ENCODE results near the gene APOBR. TPM values are rescaled to one million over a fixed set of nuclear protein-coding genes. Genes with fewer than 3 reads are reported as not detected.
A peak's percentile ranks its signal among the peaks of the same experiment; 100 is the strongest.

Gene APOBR
- total and polyA plus RNA-seq, 2 of the 13 experiments (the other 11 are each of a cell fraction or from before 2014, with no cell fraction given) = 0.03 TPM; not detected in 1

DNA sequence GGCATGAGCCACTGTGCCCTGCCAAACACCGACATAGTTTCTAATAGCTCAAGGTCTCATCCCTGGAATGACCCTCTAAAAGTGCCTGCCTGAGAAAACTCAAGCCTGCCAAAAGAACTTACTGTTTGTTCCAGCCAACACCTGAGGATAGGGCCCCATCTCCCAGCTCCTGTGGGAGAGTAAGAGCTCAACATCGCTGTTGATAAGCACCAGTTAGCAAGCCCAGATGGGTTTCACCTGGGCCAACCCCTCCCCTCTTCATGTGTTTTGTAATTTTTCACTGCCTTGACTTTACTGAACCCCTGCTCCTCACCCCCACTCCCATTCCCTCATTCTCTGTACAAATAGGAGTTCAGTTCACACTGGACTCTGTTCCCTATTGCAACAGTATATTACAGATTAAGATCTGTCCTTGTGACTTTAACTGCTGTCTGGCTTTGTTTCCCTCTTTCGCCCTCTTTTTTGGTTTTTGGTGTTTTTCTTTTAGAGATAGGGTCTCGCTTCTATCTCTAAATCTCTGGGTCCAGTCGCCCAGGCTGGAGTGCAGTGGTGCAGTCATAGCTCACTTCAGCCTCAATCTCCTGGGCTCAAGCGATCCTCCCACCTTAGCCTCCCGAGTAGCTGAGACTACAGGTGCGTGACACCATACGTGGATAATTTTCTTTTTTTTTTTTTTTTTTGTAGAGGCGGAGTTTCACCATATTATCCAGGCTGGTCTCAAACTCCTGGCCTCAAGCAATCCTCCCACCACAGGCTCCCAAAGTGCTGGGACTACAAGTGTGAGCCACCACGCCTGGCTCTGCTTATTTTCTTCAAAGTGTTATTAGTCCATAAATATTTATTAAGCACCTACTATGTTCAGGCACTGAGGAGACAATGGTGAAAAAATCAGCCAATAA lies 32.0 kb downstream of the APOBR start (continued):
- TF ChIP-seq SP1 (IDR thresholded peaks at IDR 0.05) (no peak), SP1 (CRISPR knock-in tag; IDR thresholded peaks at IDR 0.05) (peak; percentile 52; the same call in 1 of the 2 replicates), FOXC1 (CRISPR knock-in tag; IDR thresholded peaks at IDR 0.05; ENCODE audit: borderline replicate concordance) (no peak), U2AF1 (optimal IDR thresholded peaks at IDR 0.05; ENCODE audit: low read depth, low read length) (no peak), KLF16 (CRISPR knock-in tag; IDR thresholded peaks at IDR 0.05) (peak; percentile 41 to 90; a peak in 1 of 4 replicates), ZKSCAN5 (CRISPR knock-in tag; IDR thresholded peaks at IDR 0.05) (no peak), ZNF280D (CRISPR knock-in tag; IDR thresholded peaks at IDR 0.05) (peak; percentile 81; the same call in 1 of the 2 replicates), HDAC2 (CRISPR knock-in tag; IDR thresholded peaks at IDR 0.05) (peak; percentile 98), ASH2L (IDR thresholded peaks at IDR 0.05; ENCODE audit: insufficient read length, low read depth, low read length) (peak; percentile 95), HMG20A (CRISPR knock-in tag; IDR thresholded peaks at IDR 0.05; ENCODE audit: borderline replicate concordance) (peak; percentile 95), ESRRA (CRISPR knock-in tag; IDR thresholded peaks at IDR 0.05; ENCODE audit: low read depth) (peak; percentile 95), ZNF773 (CRISPR knock-in tag; IDR thresholded peaks at IDR 0.05; ENCODE audit: borderline replicate concordance) (peak; percentile 70; the same call in 1 of the 2 replicates), CEBPB (IDR thresholded peaks at IDR 0.05; ENCODE audit: borderline replicate concordance, low read depth, low read length) (peak; percentile 97), KLF9 (CRISPR knock-in tag; IDR thresholded peaks at IDR 0.05; ENCODE audit: low read depth) (peak; percentile 34; the same call in 1 of the 2 replicates), ZIK1 (CRISPR knock-in tag; IDR thresholded peaks at IDR 0.05; ENCODE audit: borderline replicate concordance, low read depth) (no peak), ZNF589 (CRISPR knock-in tag; conservative IDR thresholded peaks at IDR 0.05) (no peak), AHR (CRISPR knock-in tag; IDR thresholded peaks at IDR 0.05) (peak; percentile 67; the same call in 1 of the 2 replicates)
- TF ChIP-seq, protein P1, sequence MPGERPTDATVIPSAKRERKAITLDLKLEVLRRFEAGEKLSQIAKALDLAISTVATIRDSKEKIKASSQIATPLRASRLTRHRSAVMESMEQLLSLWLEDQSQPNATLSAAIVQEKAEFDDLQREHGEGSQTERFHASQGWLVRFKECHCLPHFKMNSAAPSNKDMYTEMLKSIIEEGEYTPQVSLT (CRISPR knock-in tag; IDR thresholded peaks at IDR 0.05; ENCODE audit: borderline replicate concordance, low read depth) = no peak
- TF ChIP-seq, protein P2, sequence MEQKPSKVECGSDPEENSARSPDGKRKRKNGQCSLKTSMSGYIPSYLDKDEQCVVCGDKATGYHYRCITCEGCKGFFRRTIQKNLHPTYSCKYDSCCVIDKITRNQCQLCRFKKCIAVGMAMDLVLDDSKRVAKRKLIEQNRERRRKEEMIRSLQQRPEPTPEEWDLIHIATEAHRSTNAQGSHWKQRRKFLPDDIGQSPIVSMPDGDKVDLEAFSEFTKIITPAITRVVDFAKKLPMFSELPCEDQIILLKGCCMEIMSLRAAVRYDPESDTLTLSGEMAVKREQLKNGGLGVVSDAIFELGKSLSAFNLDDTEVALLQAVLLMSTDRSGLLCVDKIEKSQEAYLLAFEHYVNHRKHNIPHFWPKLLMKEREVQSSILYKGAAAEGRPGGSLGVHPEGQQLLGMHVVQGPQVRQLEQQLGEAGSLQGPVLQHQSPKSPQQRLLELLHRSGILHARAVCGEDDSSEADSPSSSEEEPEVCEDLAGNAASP (CRISPR knock-in tag; IDR thresholded peaks at IDR 0.05; ENCODE audit: borderline replicate concordance) = peak; percentile 96; the same call in 1 of the 2 replicates
- TF ChIP-seq, protein P3, sequence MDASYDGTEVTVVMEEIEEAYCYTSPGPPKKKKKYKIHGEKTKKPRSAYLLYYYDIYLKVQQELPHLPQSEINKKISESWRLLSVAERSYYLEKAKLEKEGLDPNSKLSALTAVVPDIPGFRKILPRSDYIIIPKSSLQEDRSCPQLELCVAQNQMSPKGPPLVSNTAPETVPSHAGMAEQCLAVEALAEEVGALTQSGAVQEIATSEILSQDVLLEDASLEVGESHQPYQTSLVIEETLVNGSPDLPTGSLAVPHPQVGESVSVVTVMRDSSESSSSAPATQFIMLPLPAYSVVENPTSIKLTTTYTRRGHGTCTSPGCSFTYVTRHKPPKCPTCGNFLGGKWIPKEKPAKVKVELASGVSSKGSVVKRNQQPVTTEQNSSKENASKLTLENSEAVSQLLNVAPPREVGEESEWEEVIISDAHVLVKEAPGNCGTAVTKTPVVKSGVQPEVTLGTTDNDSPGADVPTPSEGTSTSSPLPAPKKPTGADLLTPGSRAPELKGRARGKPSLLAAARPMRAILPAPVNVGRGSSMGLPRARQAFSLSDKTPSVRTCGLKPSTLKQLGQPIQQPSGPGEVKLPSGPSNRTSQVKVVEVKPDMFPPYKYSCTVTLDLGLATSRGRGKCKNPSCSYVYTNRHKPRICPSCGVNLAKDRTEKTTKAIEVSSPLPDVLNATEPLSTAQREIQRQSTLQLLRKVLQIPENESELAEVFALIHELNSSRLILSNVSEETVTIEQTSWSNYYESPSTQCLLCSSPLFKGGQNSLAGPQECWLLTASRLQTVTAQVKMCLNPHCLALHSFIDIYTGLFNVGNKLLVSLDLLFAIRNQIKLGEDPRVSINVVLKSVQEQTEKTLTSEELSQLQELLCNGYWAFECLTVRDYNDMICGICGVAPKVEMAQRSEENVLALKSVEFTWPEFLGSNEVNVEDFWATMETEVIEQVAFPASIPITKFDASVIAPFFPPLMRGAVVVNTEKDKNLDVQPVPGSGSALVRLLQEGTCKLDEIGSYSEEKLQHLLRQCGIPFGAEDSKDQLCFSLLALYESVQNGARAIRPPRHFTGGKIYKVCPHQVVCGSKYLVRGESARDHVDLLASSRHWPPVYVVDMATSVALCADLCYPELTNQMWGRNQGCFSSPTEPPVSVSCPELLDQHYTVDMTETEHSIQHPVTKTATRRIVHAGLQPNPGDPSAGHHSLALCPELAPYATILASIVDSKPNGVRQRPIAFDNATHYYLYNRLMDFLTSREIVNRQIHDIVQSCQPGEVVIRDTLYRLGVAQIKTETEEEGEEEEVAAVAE (CRISPR knock-in tag; IDR thresholded peaks at IDR 0.05; ENCODE audit: borderline replicate concordance) = no peak

All from HepG2 (cell line).